Measurements from ENCODE around the gene ATP8B3. TPM values are rescaled to one million over a fixed set of nuclear protein-coding genes. Genes with fewer than 3 reads are reported as not detected.

Gene ATP8B3
- total RNA-seq, 1 experiment from 2014 or later: 9.6 TPM

- H3K18ac ChIP-seq (ENCODE audit: insufficient read length, low read depth, low read length): no peak overlapping the region
- no peak overlapping the region for H2BK12ac ChIP-seq (ENCODE audit: insufficient read length, low read depth, low read length)
- H3K4ac ChIP-seq (ENCODE audit: low read depth, low read length): no peak overlapping the region
- no peak overlapping the region for H4K8ac ChIP-seq (replicated peaks; ENCODE audit: insufficient read length, low read depth, low read length)
- no peak overlapping the region for H3T11ph ChIP-seq (ENCODE audit: low read length)
- H3K27ac ChIP-seq (ENCODE audit: insufficient read length, low read depth, low read length): no peak overlapping the region
- H2AFZ ChIP-seq (ENCODE audit: low read length): no peak overlapping the region
- no peak overlapping the region for H2BK15ac ChIP-seq (ENCODE audit: low read depth, low read length)
- TF ChIP-seq, protein P1, sequence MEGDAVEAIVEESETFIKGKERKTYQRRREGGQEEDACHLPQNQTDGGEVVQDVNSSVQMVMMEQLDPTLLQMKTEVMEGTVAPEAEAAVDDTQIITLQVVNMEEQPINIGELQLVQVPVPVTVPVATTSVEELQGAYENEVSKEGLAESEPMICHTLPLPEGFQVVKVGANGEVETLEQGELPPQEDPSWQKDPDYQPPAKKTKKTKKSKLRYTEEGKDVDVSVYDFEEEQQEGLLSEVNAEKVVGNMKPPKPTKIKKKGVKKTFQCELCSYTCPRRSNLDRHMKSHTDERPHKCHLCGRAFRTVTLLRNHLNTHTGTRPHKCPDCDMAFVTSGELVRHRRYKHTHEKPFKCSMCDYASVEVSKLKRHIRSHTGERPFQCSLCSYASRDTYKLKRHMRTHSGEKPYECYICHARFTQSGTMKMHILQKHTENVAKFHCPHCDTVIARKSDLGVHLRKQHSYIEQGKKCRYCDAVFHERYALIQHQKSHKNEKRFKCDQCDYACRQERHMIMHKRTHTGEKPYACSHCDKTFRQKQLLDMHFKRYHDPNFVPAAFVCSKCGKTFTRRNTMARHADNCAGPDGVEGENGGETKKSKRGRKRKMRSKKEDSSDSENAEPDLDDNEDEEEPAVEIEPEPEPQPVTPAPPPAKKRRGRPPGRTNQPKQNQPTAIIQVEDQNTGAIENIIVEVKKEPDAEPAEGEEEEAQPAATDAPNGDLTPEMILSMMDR (conservative IDR thresholded peaks at IDR 0.05): no peak
- no CpG with 5 or more reads among the region's 20 CpGs for WGBS (ENCODE audit: extremely low coverage, insufficient read length, low lambda C conversion rate)
- H2BK120ac ChIP-seq (ENCODE audit: low read depth, low read length, poor library complexity, severe bottlenecking): no peak overlapping the region
- no peaks in the 10 kb centered on the region for H4K20me1 ChIP-seq (ENCODE audit: control insufficient read depth, insufficient read depth, insufficient read length)
- no peaks in the 10 kb centered on the region; a peak in 1 of 7 replicates for H3K36me3 Mint-ChIP-seq (ENCODE audit: insufficient read depth in 1 of 3, low read depth in 3 of 3)
- no peak overlapping the region for H3K23ac ChIP-seq (ENCODE audit: insufficient read length, low read depth, low read length)
- no peaks in the 10 kb centered on the region for H3K9me3 ChIP-seq (ENCODE audit: control insufficient read depth, low read depth, low read length)
- H3K4me1 ChIP-seq (ENCODE audit: insufficient read depth, low read length): no peaks in the 10 kb centered on the region
- H4K5ac ChIP-seq (ENCODE audit: insufficient read length, low read depth, low read length): no peak overlapping the region
- H3K23me2 ChIP-seq (ENCODE audit: insufficient read length, low read depth, low read length, poor library complexity, severe bottlenecking): no peaks in the 10 kb centered on the region
- no peak overlapping the region for H2BK20ac ChIP-seq (ENCODE audit: low read depth, low read length, poor library complexity, severe bottlenecking)
- no peak overlapping the region for H3K4me2 ChIP-seq (ENCODE audit: insufficient read depth, insufficient read length, low read length)
- no peak overlapping the region for H2AK5ac ChIP-seq (ENCODE audit: insufficient read length, low read length)
- no peak overlapping the region for H3K14ac ChIP-seq (ENCODE audit: insufficient read depth, low read length)
- no peaks in the 10 kb centered on the region for H3K79me2 ChIP-seq (ENCODE audit: insufficient read depth, low read length)
- H3K9me3 Mint-ChIP-seq: peaks cover 2 to 6% of the 10 kb centered on the region in 2 experiments; a peak in 4 of 5 replicates
- no peak overlapping the region for H3K9ac ChIP-seq (ENCODE audit: extremely low read depth, insufficient read length, low read length)
- H4K91ac ChIP-seq (ENCODE audit: insufficient read length, low read depth, low read length): no peak overlapping the region
- peaks cover 90% of the 10 kb centered on the region for H3K27me3 ChIP-seq (ENCODE audit: insufficient read depth, low read length)
- H3K79me1 ChIP-seq (ENCODE audit: insufficient read depth, low read depth, low read length, poor library complexity, severe bottlenecking): no peaks in the 10 kb centered on the region
- peaks cover 2 to 25% of the 10 kb centered on the region in 2 experiments for H3K4me1 Mint-ChIP-seq
- no peak overlapping the region for H3K4me3 Mint-ChIP-seq
- H3K56ac ChIP-seq (ENCODE audit: insufficient read length, low read depth, low read length): no peak overlapping the region
- no peak for DNase-seq
- H3K27ac Mint-ChIP-seq: no peak overlapping the region
- no peak overlapping the region for H2BK5ac ChIP-seq (ENCODE audit: insufficient read length, low read length)
- peaks cover 90% of the 10 kb centered on the region for H3K27me3 Mint-ChIP-seq (ENCODE audit: low read depth)
Measured at GRCh38 chr19:1756264-1756663, 55.8 kb downstream of the ATP8B3 start.

Data from H9 (cell line).